PC-9 (cell line): ENCODE measurements around the gene C9orf85.

Experiments used
- EZH2 ChIP-seq: fragments of 200-600 bp; sonication (generic); IDR thresholded peaks from 2 replicates; pipeline ENCODE4 v1.8.0; 2017; ENCODE audit warnings: antibody characterized with exemption, low read depth
- TF ChIP-seq, protein P1 (sequence below): fragments of 200-600 bp; sonication (generic); conservative IDR thresholded peaks from 2 replicates; pipeline ENCODE4 v1.6.1; 2017; ENCODE audit warnings: mixed run types, antibody characterized with exemption, mild to moderate bottlenecking, moderate library complexity

- TF ChIP-seq, protein P1, sequence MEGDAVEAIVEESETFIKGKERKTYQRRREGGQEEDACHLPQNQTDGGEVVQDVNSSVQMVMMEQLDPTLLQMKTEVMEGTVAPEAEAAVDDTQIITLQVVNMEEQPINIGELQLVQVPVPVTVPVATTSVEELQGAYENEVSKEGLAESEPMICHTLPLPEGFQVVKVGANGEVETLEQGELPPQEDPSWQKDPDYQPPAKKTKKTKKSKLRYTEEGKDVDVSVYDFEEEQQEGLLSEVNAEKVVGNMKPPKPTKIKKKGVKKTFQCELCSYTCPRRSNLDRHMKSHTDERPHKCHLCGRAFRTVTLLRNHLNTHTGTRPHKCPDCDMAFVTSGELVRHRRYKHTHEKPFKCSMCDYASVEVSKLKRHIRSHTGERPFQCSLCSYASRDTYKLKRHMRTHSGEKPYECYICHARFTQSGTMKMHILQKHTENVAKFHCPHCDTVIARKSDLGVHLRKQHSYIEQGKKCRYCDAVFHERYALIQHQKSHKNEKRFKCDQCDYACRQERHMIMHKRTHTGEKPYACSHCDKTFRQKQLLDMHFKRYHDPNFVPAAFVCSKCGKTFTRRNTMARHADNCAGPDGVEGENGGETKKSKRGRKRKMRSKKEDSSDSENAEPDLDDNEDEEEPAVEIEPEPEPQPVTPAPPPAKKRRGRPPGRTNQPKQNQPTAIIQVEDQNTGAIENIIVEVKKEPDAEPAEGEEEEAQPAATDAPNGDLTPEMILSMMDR: no peak
- TF ChIP-seq EZH2: no peak
These were observed 16.3 kb upstream of the C9orf85 start for GRCh38 chr9:71895117-71895516.
